Ishikawa (cell line): ENCODE data around the gene EIF6.

Source experiments
- CEBPB ChIP-seq: IDR thresholded peaks from 2 replicates; pipeline ENCODE4 v1.6.1; 2012
- EGR1 ChIP-seq: IDR thresholded peaks from 2 replicates; pipeline ENCODE4 v1.6.1; 2012
- EP300 ChIP-seq: IDR thresholded peaks from 2 replicates; pipeline ENCODE4 v1.6.1; 2012; ENCODE audit warnings: borderline replicate concordance
- FOXM1 ChIP-seq: IDR thresholded peaks from 2 replicates; pipeline ENCODE4 v1.6.1; 2012; ENCODE audit warnings: low read depth, borderline replicate concordance
- NFIC ChIP-seq: IDR thresholded peaks from 2 replicates; pipeline ENCODE4 v1.6.1; 2012
- RAD21 ChIP-seq: IDR thresholded peaks from 2 replicates; pipeline ENCODE4 v1.6.1; 2012; ENCODE audit warnings: low read depth
- TAF1 ChIP-seq: IDR thresholded peaks from 2 replicates; pipeline ENCODE4 v1.6.1; 2012; ENCODE audit warnings: low read depth, mild to moderate bottlenecking
- TCF12 ChIP-seq: IDR thresholded peaks from 2 replicates; pipeline ENCODE4 v1.6.1; 2012; ENCODE audit warnings: low read depth
- TEAD4 ChIP-seq: IDR thresholded peaks from 2 replicates; pipeline ENCODE4 v1.6.1; 2012
- YY1 ChIP-seq: IDR thresholded peaks from 2 replicates; pipeline ENCODE4 v1.6.1; 2012; ENCODE audit warnings: low read depth
- ZBTB7A ChIP-seq: IDR thresholded peaks from 2 replicates; pipeline ENCODE4 v1.6.1; 2012; ENCODE audit warnings: low read depth
- TF ChIP-seq, protein P1 (sequence below): IDR thresholded peaks from 2 replicates; pipeline ENCODE4 v1.6.1; 2012
- TF ChIP-seq, protein P2 (sequence below): IDR thresholded peaks from 2 replicates; pipeline ENCODE4 v1.6.1; 2012; ENCODE audit warnings: low read depth, mild to moderate bottlenecking

DNA sequence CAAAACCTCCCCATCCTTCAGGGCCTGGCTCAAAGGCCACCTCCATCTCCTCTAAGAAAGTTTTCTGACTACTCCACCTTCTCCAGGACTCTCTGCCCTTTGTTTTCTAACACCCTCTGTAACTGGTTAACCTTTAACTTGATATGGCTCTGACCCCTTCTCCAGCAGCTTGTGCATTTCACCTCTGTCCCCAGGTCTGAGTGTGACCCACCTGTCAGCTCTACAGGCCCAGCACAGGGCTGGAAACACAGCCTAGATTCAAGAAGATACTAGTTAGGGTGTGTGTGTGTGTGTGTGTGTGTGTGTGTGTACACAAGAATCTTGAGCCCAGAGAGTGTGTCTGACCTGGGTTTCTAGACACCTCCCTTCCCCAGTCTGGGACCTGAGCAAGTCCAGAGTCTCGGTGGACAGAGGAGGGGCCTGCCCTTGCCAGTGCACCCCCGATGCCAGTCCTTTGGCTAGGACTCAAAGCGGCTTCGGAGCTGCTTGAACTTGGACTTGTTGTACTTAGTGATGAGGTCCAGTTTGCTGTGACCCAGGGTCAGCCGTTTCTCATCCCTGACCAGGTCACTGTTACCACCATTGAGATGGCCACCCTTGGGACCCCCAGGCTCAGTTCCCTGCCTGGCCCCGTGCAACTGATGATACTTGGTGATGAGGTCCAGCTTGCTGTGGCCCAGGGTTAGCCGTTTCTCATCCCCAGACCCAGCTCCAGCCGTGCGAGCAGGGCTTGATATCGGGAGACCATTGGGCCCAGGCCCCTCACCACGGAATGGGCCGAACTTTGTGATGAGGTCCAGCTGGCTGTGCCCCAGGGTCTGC is 1.7 kb upstream of the EIF6 start:
- no peak for TF ChIP-seq CEBPB
- no peak for TF ChIP-seq FOXM1
- TF ChIP-seq TEAD4: no peak
- TF ChIP-seq, protein P1, sequence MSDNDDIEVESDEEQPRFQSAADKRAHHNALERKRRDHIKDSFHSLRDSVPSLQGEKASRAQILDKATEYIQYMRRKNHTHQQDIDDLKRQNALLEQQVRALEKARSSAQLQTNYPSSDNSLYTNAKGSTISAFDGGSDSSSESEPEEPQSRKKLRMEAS: no peak
- no peak for TF ChIP-seq RAD21
- TF ChIP-seq, protein P2, sequence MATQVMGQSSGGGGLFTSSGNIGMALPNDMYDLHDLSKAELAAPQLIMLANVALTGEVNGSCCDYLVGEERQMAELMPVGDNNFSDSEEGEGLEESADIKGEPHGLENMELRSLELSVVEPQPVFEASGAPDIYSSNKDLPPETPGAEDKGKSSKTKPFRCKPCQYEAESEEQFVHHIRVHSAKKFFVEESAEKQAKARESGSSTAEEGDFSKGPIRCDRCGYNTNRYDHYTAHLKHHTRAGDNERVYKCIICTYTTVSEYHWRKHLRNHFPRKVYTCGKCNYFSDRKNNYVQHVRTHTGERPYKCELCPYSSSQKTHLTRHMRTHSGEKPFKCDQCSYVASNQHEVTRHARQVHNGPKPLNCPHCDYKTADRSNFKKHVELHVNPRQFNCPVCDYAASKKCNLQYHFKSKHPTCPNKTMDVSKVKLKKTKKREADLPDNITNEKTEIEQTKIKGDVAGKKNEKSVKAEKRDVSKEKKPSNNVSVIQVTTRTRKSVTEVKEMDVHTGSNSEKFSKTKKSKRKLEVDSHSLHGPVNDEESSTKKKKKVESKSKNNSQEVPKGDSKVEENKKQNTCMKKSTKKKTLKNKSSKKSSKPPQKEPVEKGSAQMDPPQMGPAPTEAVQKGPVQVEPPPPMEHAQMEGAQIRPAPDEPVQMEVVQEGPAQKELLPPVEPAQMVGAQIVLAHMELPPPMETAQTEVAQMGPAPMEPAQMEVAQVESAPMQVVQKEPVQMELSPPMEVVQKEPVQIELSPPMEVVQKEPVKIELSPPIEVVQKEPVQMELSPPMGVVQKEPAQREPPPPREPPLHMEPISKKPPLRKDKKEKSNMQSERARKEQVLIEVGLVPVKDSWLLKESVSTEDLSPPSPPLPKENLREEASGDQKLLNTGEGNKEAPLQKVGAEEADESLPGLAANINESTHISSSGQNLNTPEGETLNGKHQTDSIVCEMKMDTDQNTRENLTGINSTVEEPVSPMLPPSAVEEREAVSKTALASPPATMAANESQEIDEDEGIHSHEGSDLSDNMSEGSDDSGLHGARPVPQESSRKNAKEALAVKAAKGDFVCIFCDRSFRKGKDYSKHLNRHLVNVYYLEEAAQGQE: no peak
- no peak for TF ChIP-seq TCF12
- TF ChIP-seq EP300: no peak
- TF ChIP-seq NFIC: no peak
- TF ChIP-seq YY1: no peak
- TF ChIP-seq ZBTB7A: no peak
- TF ChIP-seq TAF1: no peak
- no peak for TF ChIP-seq EGR1
